ENCODE data around the gene RAB31.
A peak's percentile ranks its signal among the peaks of the same experiment; 100 is the strongest.
"Not testable (repeated sequence)": the region's sequence is repeated elsewhere in the genome, so short reads cannot be mapped to it uniquely, and the experiment has no call there.

Gene RAB31

DNA sequence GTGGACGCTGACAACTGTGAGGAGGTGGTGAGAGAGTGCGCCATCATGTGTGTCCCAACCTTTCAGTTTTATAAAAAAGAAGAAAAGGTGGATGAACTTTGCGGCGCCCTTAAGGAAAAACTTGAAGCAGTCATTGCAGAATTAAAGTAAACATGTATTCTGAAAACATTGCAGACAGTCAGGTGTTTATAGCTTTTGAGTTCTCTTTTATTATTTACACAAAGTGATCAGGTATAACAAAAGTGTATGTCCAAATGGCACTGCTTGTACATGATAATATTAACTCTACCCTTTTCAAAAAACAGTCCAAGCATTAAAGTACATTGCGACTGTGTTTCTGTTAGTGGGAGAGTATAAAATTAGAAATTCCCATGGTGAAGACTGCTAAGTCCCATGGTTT is 179.9 kb downstream of the RAB31 start:
- no peak for DNase-seq (ENCODE audit: low read depth)

DNA sequence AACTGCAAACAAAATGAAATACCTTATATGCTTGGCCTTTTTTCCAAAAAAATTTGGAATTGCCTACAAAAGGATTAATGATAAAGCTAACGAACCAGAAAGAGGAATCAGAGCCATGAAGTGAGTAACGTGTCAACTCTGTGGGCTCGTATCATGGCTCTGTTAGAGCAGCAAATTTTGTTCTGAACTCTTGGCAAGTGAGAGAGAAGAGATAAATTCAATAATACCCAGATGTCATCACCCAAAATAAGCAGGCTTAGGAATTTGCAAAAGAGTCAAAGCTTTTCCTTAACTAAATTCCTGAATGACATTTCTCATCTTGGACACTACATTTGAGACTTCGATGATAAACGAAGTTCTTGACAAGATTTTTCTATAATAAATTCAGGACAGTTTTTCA is 182.1 kb downstream of the RAB31 start:
- DNase-seq (ENCODE audit: low read depth), result no peak

DNA sequence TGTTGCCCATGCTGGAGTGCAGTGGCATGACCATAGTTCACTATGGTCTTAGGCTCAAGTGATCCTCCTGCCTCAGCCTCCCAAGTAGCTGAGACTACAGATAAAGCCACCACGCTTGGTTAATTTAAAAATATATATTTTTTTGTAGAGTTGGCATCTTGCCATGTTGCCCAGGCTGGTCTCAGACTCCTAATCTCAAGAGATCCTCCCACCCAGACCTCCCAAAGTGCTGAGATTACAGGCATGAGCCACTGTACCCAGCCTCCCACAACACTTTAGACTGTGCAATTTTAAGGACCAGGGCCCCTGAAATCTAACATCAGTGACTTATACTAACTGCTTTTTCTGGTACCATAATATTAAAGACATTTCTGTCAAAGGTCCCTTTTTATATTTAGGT is 182.9 kb downstream of the RAB31 start:
- DNase-seq (ENCODE audit: low read depth), result no peak

DNA sequence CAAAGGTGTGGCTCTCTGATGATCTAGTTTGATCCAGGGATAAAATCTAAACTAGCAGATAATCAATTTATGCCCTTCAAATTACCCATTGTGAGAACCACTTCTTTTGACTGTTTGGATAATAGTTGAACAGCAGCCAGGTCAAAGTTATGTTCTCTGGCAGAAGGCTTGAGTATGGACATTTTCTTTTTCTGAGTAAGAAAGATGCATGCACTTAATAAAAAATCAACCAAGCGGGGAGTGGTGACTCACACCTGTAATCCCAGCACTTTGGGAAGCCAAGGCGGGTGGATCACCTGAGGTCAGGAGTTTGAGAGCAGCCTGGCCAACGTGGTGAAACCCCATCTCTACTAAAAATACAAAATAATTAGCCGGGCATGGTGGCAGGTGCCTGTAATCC is 183.4 kb downstream of the RAB31 start:
- not testable (repeated sequence) for DNase-seq (ENCODE audit: low read depth)

DNA sequence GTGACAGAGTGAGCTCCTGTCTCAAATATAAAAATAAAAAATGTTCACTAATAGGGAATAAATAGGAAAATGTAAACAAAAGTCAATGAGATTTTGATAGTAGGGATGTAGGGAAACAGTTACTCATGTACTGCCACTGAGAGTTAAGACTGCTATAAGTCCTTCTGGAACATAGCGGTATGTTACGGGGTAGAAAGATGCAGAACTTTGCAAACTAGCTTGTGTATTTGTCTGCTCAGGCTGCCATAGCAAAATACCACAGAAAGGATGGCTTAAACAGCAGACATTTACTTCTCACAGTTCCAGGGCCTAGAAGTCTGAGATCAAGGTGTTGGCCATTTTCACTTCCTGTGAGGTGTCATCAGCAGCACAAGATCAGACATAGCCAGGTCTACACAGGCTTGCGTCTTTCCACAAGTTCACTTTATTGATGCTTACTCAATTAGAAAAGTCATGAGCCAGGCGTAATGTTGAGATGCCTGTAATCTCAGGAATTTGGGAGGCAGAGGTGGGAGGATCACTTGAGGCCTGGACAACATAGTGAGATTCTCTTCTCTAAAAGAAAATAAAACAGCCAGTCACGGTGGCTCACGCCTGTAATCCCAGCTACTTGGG is 186.5 kb downstream of the RAB31 start:
- no peak for DNase-seq (ENCODE audit: low read depth)

DNA sequence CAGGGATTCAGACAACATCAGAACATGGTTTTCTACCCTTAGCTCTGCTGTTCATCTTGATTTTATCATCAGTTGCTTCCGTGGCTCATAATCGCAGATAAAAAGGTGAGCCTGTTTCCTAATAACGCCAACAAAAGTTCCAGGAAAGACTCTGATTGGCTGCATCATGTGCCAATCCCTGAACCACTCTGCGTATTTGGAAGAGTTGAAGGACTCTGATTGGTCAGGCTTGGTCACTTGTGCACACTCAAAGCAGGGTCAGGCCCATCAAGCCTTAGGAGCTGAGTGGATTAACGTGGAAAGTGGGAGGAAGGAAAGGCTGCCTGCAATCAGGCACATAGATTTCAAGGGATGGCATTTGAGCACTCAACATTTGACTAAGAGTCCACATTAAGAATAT is 189.0 kb downstream of the RAB31 start:
- DNase-seq (ENCODE audit: low read depth), result no peak

DNA sequence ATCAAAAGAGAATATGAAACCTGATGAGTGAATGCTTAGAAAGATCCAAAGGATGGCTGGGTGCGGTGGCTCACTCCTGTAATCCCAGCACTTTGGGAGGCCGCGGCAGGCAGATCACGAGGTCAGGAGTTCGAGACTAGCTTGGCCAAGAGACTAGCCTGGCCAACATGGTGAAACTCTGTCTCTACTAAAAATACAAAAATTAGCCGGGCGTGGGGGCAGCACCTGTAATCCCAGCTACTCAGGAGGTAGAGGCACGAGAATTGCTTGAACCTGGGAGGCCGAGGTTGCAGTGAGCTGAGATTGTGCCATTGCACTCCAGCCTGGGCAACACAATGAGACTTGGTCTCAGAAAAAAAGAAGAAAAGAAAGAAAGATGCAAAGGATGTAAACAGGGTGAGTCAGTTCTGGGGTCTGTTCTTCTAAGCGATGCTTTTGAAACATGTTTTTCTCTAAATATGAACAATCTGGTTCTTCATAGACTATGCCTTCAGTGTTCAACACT is 189.7 kb downstream of the RAB31 start:
- DNase-seq (ENCODE audit: low read depth), result not testable (repeated sequence)

DNA sequence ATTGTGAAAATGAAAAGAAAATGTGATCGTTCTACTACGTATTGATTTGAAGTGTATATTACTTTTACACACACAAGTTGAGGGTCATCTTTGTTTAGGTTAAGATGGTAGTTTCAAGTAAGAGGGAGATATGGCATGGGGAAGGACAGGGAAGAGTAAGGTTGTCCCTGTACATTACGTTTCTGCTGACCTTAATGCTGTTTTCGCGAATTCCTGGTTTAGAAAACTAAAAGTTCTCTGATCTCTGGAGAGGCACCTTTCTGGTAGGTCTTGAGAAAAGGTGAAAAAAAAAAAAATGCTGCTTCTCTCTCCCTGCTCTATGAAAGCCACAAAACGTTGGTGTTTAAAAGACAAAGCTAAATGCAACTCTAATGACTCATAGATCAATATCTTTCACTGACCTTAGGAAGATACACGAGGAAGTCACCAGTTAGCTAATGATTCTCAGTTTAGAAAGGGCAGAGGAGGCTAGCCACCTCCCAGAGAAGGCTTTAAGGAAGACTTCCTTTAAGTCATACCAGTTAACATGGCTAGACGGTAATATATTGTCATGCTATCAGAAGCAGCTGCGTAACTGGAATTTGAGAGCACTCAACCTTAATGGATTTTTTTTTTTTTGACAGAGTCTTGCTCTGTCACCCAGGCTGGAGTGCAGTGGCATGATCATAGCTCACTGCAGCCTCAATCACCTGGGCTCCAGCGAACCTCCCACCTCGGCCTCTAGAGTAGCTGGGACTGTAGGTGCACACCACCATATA is 190.9 kb downstream of the RAB31 start:
- peak; percentile 91 for DNase-seq (ENCODE audit: low read depth)

DNA sequence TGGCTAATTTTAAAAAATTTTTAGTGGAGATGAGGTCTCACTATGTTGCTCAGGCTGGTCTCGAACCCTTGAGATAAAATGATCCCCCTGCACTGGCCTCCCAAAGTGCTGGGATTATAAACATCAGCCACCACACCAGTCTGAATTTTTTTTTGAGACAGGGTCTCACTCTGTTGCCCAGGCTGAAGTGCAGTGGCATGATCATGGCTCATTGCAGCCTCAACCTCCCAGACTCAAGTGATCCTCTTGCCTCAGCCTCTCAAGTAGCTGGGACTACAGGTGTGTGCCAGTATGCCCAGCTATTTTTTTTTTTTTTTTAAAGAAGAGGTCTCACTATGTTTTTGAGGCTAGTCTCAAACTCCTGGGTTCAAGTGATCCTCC is 191.4 kb downstream of the RAB31 start:
- not testable (repeated sequence) for DNase-seq (ENCODE audit: low read depth)

DNA sequence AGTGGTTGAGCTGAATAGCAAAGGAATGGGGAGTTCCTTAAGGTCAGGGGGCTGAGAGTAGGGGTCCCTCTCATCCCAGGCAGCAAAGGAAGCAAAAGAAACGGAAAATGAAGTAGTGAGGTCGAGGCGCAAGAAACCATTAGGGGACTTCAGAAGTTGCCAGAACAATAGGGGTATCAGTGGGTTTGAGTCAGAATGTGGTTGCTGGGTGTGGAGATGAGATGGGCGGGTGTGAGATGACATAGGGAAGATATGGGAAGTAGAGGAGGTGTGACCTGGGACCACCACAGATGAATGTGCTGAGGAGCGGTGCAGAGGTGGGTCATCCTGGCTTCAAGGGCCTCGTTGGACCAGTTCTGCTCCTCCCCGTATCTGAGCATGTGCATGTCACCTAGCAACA is 192.6 kb downstream of the RAB31 start:
- DNase-seq (ENCODE audit: low read depth), result no peak

DNA sequence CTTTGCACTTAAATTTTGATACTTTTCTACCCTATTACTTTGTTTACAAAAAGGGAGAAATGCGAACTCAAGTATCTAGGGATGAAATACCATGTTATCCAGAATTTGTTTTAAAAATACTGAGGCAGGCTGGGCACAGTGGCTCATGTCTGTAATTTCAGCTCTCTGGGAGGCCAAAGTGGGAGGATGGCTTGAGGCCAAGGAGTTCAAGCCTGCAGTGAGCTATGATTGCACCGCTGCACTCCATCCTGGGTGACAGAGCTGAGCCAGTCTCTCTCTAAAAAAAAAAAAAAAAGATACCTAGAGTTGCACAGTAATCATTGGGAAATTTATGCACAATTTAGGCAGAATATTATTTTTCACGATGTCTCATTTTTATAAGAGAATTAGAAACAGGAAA is 193.3 kb downstream of the RAB31 start:
- no peak for DNase-seq (ENCODE audit: low read depth)

DNA sequence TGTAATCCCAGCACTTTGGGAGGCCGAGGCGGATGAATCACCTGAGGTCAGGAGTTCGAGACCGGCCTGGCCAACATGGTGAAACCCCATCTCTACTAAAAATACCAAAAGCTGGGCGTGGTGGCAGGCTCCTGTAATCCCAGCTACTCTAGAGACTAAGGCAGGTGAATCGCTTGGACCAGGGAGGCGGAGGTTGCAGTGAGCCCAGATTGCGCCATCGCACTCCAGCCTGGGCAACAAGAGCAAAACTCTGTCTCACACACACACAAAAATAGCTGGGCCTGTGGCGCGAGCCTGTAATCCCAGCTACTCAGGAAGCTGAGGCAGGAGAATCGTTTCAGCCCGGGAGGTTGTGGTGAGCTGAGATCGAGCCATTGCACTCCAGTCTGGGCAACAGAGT is 194.2 kb downstream of the RAB31 start:
- DNase-seq (ENCODE audit: low read depth), result not testable (repeated sequence)

DNA sequence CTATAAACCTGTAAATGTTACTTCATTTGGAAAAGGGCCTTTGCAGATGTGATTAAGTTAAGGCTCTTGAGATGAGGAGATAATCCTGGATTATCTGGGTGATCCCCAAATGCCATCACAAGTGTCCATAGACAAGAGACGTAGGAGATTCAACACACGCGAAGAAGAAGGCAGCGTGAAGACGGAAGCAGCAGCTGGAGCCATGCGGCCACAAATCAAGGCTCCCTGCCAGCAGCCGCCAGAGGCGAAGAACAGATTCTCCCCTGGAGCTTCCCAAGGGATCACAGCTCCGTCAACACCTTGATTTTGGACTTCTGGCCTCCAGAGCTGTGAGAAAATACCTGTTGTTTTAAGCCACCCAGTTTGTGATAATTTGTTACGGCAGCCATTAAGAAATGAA is 194.7 kb downstream of the RAB31 start:
- no peak for DNase-seq (ENCODE audit: low read depth)

DNA sequence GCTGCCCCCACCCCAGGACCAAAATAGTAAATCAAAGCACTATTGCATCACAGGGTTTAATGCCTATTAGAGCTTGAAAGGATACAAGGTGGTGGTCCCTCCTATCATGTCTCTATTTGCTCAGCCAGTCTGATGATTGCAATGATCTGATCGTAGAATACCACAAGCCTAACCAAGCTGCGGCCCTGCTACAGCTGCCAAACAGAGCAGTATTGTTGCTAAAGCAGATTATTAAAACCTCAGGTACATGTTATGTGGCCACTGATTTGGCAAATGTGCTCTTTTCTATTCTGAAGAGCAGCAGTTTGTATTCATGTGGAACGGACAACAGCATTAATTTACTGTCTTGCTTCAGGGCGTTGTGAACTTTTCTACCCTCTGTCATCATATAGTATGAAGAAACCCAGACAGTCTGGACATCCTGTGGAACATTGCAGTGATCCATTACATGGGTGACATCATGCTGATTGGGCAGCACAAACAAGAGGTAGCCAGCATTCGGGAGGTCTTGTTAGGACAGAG is 197.4 kb downstream of the RAB31 start:
- DNase-seq (ENCODE audit: low read depth), result peak; percentile 32

DNA sequence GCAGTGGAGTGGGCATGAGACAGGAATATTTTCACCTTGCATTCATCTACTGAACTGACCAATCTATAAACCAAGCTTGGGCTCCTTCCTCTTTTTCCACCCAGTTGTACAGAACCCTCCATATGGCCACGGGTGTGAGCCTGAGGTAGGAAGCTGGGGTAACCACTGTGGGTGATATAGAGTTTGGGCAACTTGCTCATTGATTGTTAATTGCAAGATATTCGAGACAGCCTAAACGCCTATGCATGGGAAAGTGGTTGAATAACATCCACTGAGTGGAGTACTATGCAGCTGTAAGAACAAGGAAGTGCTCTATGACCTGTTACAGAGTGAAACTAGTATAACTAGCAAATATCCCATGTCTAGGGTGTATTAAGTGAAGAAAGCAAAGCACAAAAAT is 198.4 kb downstream of the RAB31 start:
- no peak for DNase-seq (ENCODE audit: low read depth)

DNA sequence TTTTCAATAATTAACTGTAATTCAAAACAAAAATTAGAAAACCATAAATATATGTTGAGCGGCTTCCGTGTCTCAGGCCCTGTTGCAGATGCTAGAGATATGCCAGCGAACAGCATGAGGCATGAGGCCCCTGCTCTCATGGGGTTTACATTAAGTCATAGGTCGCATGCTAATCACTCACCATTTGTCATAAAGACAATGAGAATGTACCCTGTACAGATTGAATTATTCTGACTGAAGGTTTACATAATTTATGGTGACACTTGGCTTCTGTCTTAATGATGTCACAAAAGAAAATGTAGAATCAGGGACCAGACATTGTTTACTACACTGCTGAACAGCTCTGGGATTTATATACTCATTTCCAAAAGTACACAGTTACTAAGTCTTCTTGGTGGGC is 199.8 kb downstream of the RAB31 start:
- DNase-seq (ENCODE audit: low read depth), result no peak

DNA sequence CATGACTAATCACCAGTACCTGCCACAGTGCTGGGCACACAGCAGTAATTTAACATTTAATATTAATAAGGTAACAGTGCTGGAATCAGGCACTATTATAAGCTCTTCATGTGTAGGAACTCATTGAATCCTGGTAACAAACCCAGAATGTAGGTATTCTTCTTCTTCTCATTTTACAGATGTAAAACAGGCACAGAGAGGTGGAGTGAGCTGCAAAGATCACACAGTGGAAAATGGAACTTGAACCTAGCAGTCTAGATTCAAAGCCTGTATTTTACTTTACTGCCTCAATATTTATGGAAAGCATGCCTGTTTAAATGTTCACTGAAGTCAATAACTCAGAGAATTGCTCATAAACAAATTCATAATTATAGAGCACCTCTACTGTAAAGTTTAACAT is 202.0 kb downstream of the RAB31 start:
- DNase-seq (ENCODE audit: low read depth), result no peak

DNA sequence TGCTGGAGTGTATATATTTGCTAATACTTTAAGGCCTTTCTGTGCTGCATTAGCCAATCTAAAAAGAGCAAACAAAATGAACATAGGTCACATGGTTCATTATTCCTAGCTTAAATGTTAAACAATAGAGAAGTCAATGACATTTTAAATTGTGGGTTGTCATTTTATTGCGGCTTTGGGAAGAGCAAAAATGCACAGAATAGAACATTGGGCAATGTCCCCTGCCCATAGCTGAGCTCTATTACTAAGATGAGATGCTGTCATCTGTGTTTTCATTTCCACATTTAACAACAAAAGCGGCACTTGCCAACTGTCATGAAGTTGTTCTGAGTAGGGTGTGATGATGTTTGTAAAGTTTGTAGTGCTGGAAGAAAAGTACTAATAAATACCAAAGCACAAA is 202.6 kb downstream of the RAB31 start:
- no peak for DNase-seq (ENCODE audit: low read depth)

DNA sequence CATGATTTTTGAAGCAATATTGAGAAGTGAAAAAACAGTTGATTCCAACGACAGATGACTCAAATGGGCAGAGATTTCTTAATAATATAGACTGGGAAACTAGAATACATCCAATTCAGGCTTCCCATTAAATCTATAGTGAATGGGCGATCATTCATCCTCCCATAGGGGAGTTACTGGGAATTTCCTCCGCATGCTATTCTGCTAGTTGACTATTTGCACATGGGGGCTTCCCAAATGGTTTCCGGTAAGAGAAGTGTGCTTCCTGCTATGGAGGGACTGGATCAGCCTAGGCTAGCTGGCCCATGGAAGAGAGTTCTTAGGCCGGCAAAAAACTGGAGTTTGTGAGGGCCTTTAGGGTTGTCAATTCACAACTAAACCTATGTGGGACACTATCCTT is 203.1 kb downstream of the RAB31 start:
- DNase-seq (ENCODE audit: low read depth), result no peak

Data from ELR (cell line).